Keratinocyte (primary cell): ENCODE data around the gene THOC6. TPM values are rescaled to one million over a fixed set of nuclear protein-coding genes. Genes with fewer than 3 reads are reported as not detected.
A peak's percentile ranks its signal among the peaks of the same experiment; 100 is the strongest.

Source experiments
- DNase-seq: peaks from one replicate; pipeline ENCODE4 v3.0.0-alpha.2; 2011; ENCODE audit warnings: low read depth, missing footprints, low spot score
- FAIRE-seq: peaks from 2 replicates; lab custom pipeline; 2011; peaks lifted over from hg19 to GRCh38; lab: Jason Lieb, UNC
- H2AFZ ChIP-seq: 2 replicates; pipeline ENCODE4 v1.6.0; 2012; ENCODE audit warnings: low read length, control low read depth, inconsistent platforms; ENCODE audit not compliant: control insufficient read depth
- H3K27ac ChIP-seq: 2 replicates; pipeline ENCODE4 v1.5.1; 2011; ENCODE audit warnings: low read length; ENCODE audit not compliant: control insufficient read depth, insufficient read depth
- H3K27me3 ChIP-seq: 3 replicates; pipeline ENCODE4 v1.6.0; 2011; ENCODE audit warnings: low read length; ENCODE audit not compliant: control insufficient read depth, insufficient read depth; ENCODE audit errors: extremely low read depth
- H3K36me3 ChIP-seq, 2 experiments: 2 replicates in 1 of 2; 3 replicates in 1 of 2; pipeline ENCODE4 v1.5.1; 2011; ENCODE audit warnings: low read length in 2 of 2, mild to moderate bottlenecking in 1 of 2; ENCODE audit not compliant: control insufficient read depth in 2 of 2, insufficient read depth in 2 of 2; ENCODE audit errors: extremely low read depth in 1 of 2
- H3K4me1 ChIP-seq: 3 replicates; pipeline ENCODE4 v1.5.1; 2011; ENCODE audit warnings: low read length; ENCODE audit not compliant: control insufficient read depth, insufficient read depth; ENCODE audit errors: extremely low read depth
- H3K4me2 ChIP-seq: 3 replicates; pipeline ENCODE4 v1.6.0; 2011; ENCODE audit warnings: low read depth, low read length; ENCODE audit not compliant: control insufficient read depth, insufficient read depth; ENCODE audit errors: extremely low read depth
- H3K4me3 ChIP-seq, 3 experiments: fragments of 200-600 bp in 1 of 3; sonication (generic) in 1 of 3; 2 replicates in 2 of 3; 3 replicates in 1 of 3; pipeline ENCODE4 v1.5.1; 2011 to 2016; ENCODE audit warnings: low read length in 3 of 3, mild to moderate bottlenecking in 3 of 3, control low read depth in 2 of 3, inconsistent platforms in 1 of 3, low read depth in 1 of 3, mixed read lengths in 1 of 3, mixed run types in 1 of 3, moderate library complexity in 1 of 3; ENCODE audit not compliant: control insufficient read depth in 2 of 3, insufficient read depth in 2 of 3; ENCODE audit errors: extremely low read depth in 1 of 3
- H3K79me2 ChIP-seq: 2 replicates; pipeline ENCODE4 v1.6.0; 2012; ENCODE audit warnings: low read length; ENCODE audit not compliant: control insufficient read depth, insufficient read depth
- H3K9ac ChIP-seq: 3 replicates; pipeline ENCODE4 v1.6.0; 2011; ENCODE audit warnings: low read length; ENCODE audit not compliant: control insufficient read depth, insufficient read depth; ENCODE audit errors: extremely low read depth
- H3K9me1 ChIP-seq: 3 replicates; pipeline ENCODE4 v1.6.0; 2011; ENCODE audit warnings: low read length; ENCODE audit not compliant: control insufficient read depth, insufficient read depth; ENCODE audit errors: extremely low read depth
- H3K9me3 ChIP-seq: 2 replicates; pipeline ENCODE4 v1.5.1; 2012; ENCODE audit warnings: low read depth, low read length; ENCODE audit not compliant: control insufficient read depth
- H4K20me1 ChIP-seq: 3 replicates; pipeline ENCODE4 v1.6.0; 2011; ENCODE audit warnings: low read length; ENCODE audit not compliant: control insufficient read depth, insufficient read depth; ENCODE audit errors: extremely low read depth
- EZH2 ChIP-seq: IDR thresholded peaks from one replicate; pipeline ENCODE4 v1.6.1; 2012; ENCODE audit warnings: inconsistent platforms, mild to moderate bottlenecking, low read length, moderate library complexity
- dilution Hi-C: fragments of 300-500 bp; cut with MboI; formaldehyde crosslinking; loops from one replicate; pipeline ENCODE4 v1.7.0; 2020; ENCODE audit warnings: low sequenced_read_pairs; ENCODE audit not compliant: extremely low pct_ligation_motif_present
- polyA plus RNA-seq, 5 experiments: library from polyadenylated mRNA; depleted of rRNA in 3 of 5; stranded (reverse) in 3 of 5; stranded (forward) in 1 of 5; unstranded in 1 of 5; fragments of >200 nt; gene quantifications; 1 replicate in 1 of 5; 2 replicates in 3 of 5; 3 replicates in 1 of 5; pipeline versions ENCODE4 v1.2.1 to v1.2.3, GENCODE V29; 2011 to 2012; ENCODE audit warnings: missing spikeins in 2 of 5, low read depth in 1 of 5, low replicate concordance in 1 of 5
- TF ChIP-seq, protein P1 (sequence below), 3 experiments: IDR thresholded peaks in 1 of 3; conservative IDR thresholded peaks in 1 of 3; optimal IDR thresholded peaks in 1 of 3; 2 replicates in 2 of 3; 3 replicates in 1 of 3; pipeline versions ENCODE3 to v1.5.1; 2011; ENCODE audit warnings: low read length in 3 of 3, mild to moderate bottlenecking in 3 of 3, moderate library complexity in 2 of 3, control low read depth in 1 of 3, inconsistent platforms in 1 of 3; ENCODE audit not compliant: insufficient read depth in 2 of 3; ENCODE audit errors: extremely low read depth in 1 of 3

The THOC6 gene
- polyA plus RNA-seq, 1 donor (not counting 4 experiments of a cell fraction or from before 2014, with no cell fraction given) = 10.3 TPM

- Histone ChIP-seq H3K9me1 (no peaks in the 10 kb centered on the region), H3K9ac (no peak overlapping the region), H3K36me3 (no peaks in the 10 kb centered on the region), H3K9me3 (no peaks in the 10 kb centered on the region), H3K4me3 (no peak overlapping the region), H3K27me3 (peaks cover 35% of the 10 kb centered on the region), H3K27ac (no peak overlapping the region), H3K4me1 (peaks cover 14% of the 10 kb centered on the region), H2AFZ (no peak overlapping the region), H3K79me2 (no peaks in the 10 kb centered on the region), H4K20me1 (no peaks in the 10 kb centered on the region), H3K4me2 (no peak overlapping the region)
- FAIRE-seq = no peak
- dilution Hi-C loops = no loop called here
- TF ChIP-seq EZH2 = peak; percentile 15
- TF ChIP-seq, protein P1, sequence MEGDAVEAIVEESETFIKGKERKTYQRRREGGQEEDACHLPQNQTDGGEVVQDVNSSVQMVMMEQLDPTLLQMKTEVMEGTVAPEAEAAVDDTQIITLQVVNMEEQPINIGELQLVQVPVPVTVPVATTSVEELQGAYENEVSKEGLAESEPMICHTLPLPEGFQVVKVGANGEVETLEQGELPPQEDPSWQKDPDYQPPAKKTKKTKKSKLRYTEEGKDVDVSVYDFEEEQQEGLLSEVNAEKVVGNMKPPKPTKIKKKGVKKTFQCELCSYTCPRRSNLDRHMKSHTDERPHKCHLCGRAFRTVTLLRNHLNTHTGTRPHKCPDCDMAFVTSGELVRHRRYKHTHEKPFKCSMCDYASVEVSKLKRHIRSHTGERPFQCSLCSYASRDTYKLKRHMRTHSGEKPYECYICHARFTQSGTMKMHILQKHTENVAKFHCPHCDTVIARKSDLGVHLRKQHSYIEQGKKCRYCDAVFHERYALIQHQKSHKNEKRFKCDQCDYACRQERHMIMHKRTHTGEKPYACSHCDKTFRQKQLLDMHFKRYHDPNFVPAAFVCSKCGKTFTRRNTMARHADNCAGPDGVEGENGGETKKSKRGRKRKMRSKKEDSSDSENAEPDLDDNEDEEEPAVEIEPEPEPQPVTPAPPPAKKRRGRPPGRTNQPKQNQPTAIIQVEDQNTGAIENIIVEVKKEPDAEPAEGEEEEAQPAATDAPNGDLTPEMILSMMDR (optimal IDR thresholded peaks at IDR 0.05 in 1 of 3, IDR thresholded peaks at IDR 0.05 in 1 of 3, conservative IDR thresholded peaks at IDR 0.05 in 1 of 3; ENCODE audit: extremely low read depth in 1 of 3, insufficient read depth in 2 of 3, low read length in 3 of 3) = no peak
- DNase-seq = no peak
Measured at GRCh38 chr16:3012246-3012645, 11.6 kb upstream of the THOC6 start.

DNA sequence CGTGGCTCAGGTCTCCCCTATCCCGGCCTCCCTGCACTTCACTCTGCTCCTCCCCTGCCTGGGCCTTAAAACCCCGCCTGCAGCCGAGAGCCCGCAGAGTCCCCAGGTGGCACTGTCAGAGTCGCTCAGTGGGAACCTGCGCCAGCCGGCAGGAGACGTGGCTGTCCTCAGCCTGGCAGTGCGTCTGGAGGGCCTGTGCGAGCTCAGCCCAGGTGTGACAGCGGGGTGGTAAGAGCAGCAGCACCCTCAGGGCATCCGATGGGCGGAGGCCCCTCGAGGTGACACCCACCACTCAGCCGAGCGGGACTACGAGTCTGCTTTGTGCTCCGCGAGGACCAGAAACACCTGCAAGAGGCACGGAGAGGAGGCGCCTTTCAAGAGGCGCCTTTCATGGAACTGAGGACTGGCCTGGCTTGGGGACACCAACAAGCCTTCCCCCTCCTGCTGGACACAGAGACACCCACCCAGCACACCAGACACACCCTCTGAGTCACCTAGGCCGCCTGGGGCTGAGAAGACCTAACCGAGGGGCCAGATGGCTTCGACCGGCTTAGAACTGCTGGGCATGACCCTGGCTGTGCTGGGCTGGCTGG is 10.9 kb upstream of the THOC6 start, which contains the start of gene CLDN9:
Gene CLDN9, plus strand, starts transcription at position 96 of the 593 bp plus-strand sequence. Its CDS starts 440 bp downstream, at position 536.
- Histone ChIP-seq H3K4me1 (peaks cover 14% of the 10 kb centered on the region), H4K20me1 (no peaks in the 10 kb centered on the region), H3K9ac (no peak within 1 kb of the TSS), H3K9me3 (no peaks in the 10 kb centered on the region), H3K27me3 (peaks cover 35% of the 10 kb centered on the region), H3K79me2 (no peaks in the 10 kb centered on the region), H3K36me3 (no peaks in the 10 kb centered on the region), H3K4me2 (no peak within 1 kb of the TSS), H2AFZ (no peak within 1 kb of the TSS), H3K27ac (no peak within 1 kb of the TSS), H3K9me1 (no peaks in the 10 kb centered on the region), H3K4me3 (no peak within 1 kb of the TSS)
- FAIRE-seq (no peak), DNase-seq (no peak)
- dilution Hi-C loops = no loop called here
- peak; percentile 44 for TF ChIP-seq EZH2
- TF ChIP-seq, protein P1 (optimal IDR thresholded peaks at IDR 0.05 in 1 of 3, IDR thresholded peaks at IDR 0.05 in 1 of 3, conservative IDR thresholded peaks at IDR 0.05 in 1 of 3; ENCODE audit: extremely low read depth in 1 of 3, insufficient read depth in 2 of 3, low read length in 3 of 3) = no peak
